GM12801 (cell line): Measurements from ENCODE around the gene NELFB.

Experiments
- CTCF ChIP-seq: IDR thresholded peaks from one replicate; pipeline ENCODE4 v1.5.1; 2011; ENCODE audit warnings: control low read depth; ENCODE audit not compliant: insufficient read length; ENCODE audit errors: extremely low read depth

NELFB gene

GRCh38 chr9:137264067-137264466 lies 8.9 kb downstream of the NELFB start:
- no peak for TF ChIP-seq CTCF

- TF ChIP-seq CTCF = no peak
These were observed 10.5 kb downstream of the NELFB start for GRCh38 chr9:137265496-137266161.

GRCh38 chr9:137266162-137266527 lies 11.0 kb downstream of the NELFB start:
- TF ChIP-seq CTCF = no peak

- TF ChIP-seq CTCF = no peak
These were observed 11.7 kb downstream of the NELFB start for GRCh38 chr9:137266585-137267453.

- TF ChIP-seq CTCF = no peak
These were observed 12.8 kb downstream of the NELFB start for GRCh38 chr9:137267933-137268355.

GRCh38 chr9:137268538-137269201 lies 13.5 kb downstream of the NELFB start:
- no peak for TF ChIP-seq CTCF

GRCh38 chr9:137269231-137269772 lies 14.2 kb downstream of the NELFB start:
- TF ChIP-seq CTCF = no peak
